Activated CD4-positive, alpha-beta T cell treated with anti-CD3 and anti-CD28 coated beads for 24 hours (primary cell): ENCODE measurements around the gene CER1.
"Not testable (repeated sequence)": the region's sequence is repeated elsewhere in the genome, so short reads cannot be mapped to it uniquely, and the experiment has no call there.

Experiments
- DNase-seq, 2 donors: peaks; one replicate each; pipeline ENCODE4 v3.0.0-alpha.2; 2020; ENCODE audit warnings: low read depth in 2 of 2

CER1 gene

GRCh38 chr9:14715102-14715501, 7.4 kb downstream of the CER1 start:
- DNase-seq = no peak

GRCh38 chr9:14713187-14713767, 9.3 kb downstream of the CER1 start:
- no peak for DNase-seq

- no peak for DNase-seq
Measured at GRCh38 chr9:14710804-14711203, 11.7 kb downstream of the CER1 start.

GRCh38 chr9:14706530-14707140, 15.9 kb downstream of the CER1 start:
- no peak for DNase-seq

- DNase-seq = no peak
Measured at GRCh38 chr9:14705079-14705478, 17.5 kb downstream of the CER1 start.

- DNase-seq = no peak
Measured at GRCh38 chr9:14704281-14704680, 18.3 kb downstream of the CER1 start.

- DNase-seq = no peak
Measured at GRCh38 chr9:14702200-14702720, 20.3 kb downstream of the CER1 start.

GRCh38 chr9:14693251-14693861, 29.2 kb downstream of the CER1 start, which contains the start of gene ZDHHC21:
ZDHHC21 (minus strand) TSS chr9:14693432; CDS start chr9:14674340, 19,092 bp downstream.
- peak; percentile 42 to 46 for DNase-seq

- peak in 1 of 2 donors; percentile 3 for DNase-seq
Measured at GRCh38 chr9:14692470-14693250, 29.9 kb downstream of the CER1 start.

- no peak for DNase-seq
Measured at GRCh38 chr9:14690948-14691730, 31.4 kb downstream of the CER1 start.

- DNase-seq = no peak
Measured at GRCh38 chr9:14687042-14687719, 35.4 kb downstream of the CER1 start.

- DNase-seq = no peak
Measured at GRCh38 chr9:14686168-14686567, 36.4 kb downstream of the CER1 start.

- DNase-seq = not testable (repeated sequence)
Measured at GRCh38 chr9:14682616-14683015, 39.9 kb downstream of the CER1 start.

- DNase-seq = no peak
Measured at GRCh38 chr9:14678776-14679175, 43.8 kb downstream of the CER1 start.

GRCh38 chr9:14677872-14678271, 44.7 kb downstream of the CER1 start:
- no peak for DNase-seq

- no peak for DNase-seq
Measured at GRCh38 chr9:14677396-14677795, 45.1 kb downstream of the CER1 start.

GRCh38 chr9:14674630-14675029, 47.9 kb downstream of the CER1 start:
- no peak for DNase-seq

- DNase-seq = no peak
Measured at GRCh38 chr9:14671377-14671776, 51.2 kb downstream of the CER1 start.

- DNase-seq = no peak
Measured at GRCh38 chr9:14670718-14671117, 51.8 kb downstream of the CER1 start.
